Limb (tissue), 2 donors: Measurements from ENCODE around the gene SPDYA.

Source experiments
- DNase-seq, 2 donors: peaks; one replicate each; pipeline ENCODE4 v3.0.0-alpha.2; 2016; ENCODE audit errors: extremely low spot score in 2 of 2

The SPDYA gene

GRCh38 chr2:28824870-28825269 lies 14.2 kb downstream of the SPDYA start:
- no peak for DNase-seq

- DNase-seq: no peak
Measured at GRCh38 chr2:28828382-28828781, 17.7 kb downstream of the SPDYA start.

- no peak for DNase-seq
Measured at GRCh38 chr2:28833740-28834470, 23.3 kb downstream of the SPDYA start.

GRCh38 chr2:28835781-28836180 lies 25.1 kb downstream of the SPDYA start:
- DNase-seq: peak in 1 of 2 donors; percentile 9

- no peak for DNase-seq
Measured at GRCh38 chr2:28838971-28839370, 28.3 kb downstream of the SPDYA start.

GRCh38 chr2:28842042-28842441 lies 31.4 kb downstream of the SPDYA start:
- DNase-seq: no peak

DNA sequence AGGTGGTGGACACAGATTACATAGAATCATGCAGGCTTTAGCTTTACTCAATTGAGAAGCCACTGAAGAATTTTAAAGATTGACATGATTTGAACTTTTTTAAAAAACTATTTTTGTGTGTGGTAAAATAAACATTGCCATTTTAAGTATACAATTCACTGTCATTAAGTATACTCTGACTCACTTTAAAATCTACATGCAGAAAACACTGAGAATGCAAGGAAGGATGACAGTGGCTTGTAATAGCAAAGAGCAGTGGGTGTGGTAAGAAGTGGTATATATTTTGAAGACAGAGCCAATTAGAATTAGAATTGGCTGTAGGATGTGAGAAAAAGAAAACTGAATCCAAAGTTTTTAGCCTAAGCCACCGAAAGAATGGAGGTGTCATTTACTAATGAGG lies 44.6 kb downstream of the SPDYA start:
- no peak for DNase-seq

DNA sequence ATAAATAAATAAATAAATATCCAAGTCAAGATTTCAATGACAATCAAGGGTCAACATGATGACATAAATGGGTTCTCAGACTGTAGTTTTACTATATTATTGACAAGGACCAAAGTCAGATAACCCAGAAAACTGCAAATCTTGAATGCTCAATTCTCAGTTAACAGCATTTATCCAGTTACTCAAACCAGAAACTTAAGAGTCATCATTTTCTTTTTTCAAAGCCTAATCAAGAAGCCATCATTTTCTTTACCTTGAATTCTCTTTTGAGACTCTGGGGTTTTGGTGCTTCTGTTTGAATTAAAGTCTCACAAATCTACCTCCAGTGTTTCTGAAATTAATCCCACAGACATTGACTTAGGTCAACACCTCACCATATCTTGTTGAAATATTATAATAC lies 45.3 kb downstream of the SPDYA start:
- no peak for DNase-seq

- no peak for DNase-seq
Measured at GRCh38 chr2:28868611-28869010, 58.0 kb downstream of the SPDYA start.

DNA sequence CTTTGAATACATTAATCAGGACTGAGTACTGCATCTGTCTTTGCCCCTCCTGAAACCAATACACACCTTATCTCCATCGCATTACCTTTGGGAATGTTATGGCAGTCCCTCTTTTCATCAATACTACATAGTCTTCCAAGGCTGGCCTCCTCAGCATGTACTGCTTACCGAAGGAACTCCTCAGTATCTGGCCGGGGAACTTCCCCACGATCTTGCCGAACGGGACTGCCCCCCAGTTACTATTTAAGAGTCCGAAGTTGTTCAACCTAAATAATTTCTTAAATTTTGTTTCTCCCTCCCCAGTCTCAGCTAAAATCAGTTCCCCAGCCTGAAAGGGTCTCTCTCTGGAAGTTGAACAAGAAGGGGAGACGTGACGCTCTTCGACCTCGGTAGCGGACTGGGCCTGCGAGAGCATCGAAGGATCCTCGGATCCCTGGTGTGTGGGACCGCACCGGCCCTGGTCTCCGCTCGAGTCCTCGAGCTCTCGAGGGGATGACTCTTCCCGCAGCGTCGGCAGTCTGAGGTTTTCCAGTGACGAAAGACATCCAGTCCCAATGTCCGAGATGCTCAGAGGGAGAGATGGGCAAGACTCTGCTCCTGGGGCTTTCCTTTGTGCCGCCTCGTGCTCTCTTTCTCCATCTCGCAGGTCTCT lies 59.0 kb downstream of the SPDYA start:
- no peak for DNase-seq

DNA sequence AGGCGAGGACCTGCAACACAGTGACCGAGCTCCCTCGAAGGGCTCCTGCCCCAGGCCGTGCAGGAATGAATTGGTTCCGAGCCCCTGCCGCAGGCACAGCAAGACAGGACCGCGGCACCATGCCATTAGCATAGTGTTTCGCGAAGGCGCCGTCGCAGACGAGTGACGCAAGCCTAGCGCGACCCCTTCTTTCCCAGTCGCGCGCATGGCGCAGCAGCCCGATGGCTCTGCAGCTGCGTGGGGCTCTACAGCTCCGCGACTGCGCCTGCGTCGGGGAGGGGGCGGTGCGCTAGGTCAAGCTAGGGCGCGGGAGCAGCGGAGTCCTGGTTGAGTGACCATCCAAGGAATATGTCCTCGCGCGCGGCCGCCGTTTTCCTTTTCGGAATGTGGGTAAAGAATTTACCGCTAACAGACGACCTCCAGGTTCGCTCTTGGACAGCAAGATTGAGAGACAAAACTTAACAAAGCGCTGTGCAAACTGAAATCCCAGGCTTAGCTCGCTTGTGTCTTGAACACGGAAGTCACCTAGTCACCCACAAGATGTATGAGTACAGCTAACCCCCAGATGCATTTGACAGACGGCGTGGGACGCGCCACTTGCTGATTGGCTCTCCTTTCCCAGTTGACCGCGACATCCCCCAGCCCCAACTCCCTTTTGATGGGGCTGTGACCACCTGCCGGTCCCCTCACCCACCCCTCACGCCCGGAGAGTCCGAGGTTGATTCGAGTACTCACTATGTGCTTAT lies 59.7 kb downstream of the SPDYA start, which contains the start of gene TRMT61B:
Gene TRMT61B (minus strand): TSS at position 164 of the 746 bp plus-strand sequence. CDS start 32 bp downstream, at position 132.
- DNase-seq: peak; percentile 96 to 98

DNA sequence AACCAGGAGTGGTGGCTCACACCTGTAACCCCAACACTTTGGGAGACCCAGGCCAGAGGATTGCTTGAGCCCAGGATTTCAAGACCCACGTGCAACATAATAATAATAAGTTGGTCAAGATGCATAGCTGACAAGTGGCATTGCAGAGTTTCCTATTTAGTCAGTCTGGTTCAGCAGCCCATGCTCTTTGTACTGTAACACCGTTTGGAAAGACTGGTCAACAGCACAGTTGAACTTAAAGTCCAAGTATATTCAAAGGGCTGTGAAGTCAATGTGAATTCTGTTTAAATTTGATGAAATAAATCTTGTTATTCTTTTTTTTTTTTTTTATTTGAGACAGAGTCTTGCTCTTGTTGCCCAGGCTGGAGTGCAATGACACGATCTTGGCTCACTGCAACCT lies 61.0 kb downstream of the SPDYA start:
- DNase-seq: no peak

DNA sequence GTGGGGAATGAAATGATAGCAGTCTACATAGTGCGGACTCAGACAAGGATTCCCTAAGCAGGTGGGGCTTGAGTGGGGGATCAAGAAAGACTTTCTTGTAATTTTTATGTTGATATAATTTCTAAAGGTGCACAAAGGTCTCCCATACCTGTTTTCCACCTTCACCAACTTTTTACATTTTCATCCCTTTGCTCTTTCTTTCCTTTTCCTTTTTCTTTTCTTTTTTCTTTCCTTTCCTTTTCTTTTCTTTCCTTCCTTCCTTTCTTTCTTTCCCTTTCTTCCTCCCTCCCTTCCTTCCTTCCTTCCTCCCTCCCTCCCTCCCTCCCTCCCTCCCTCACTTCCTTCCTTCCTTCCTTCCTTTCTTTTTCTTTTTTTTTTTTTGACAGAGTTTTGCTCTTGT lies 69.6 kb downstream of the SPDYA start:
- no peak for DNase-seq

DNA sequence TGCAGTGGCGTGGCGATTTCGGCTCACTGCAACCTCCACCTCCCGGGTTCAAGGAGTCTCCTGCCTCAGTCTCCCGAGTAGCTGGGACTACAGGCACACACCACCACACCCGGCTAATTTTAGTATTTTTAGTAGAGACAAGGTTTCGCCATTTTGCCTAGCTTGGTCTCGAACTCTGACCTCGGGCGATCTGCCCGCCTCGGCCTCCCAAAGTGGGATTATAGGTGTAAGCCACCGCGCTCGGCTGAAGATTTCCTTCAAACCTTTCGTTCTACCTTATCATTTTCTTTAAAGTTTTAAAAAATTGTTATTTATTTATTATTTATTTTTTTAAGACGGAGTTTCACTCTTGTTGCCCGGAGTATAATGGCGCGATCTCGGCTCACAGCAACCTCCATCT lies 82.9 kb downstream of the SPDYA start:
- no peak for DNase-seq

DNA sequence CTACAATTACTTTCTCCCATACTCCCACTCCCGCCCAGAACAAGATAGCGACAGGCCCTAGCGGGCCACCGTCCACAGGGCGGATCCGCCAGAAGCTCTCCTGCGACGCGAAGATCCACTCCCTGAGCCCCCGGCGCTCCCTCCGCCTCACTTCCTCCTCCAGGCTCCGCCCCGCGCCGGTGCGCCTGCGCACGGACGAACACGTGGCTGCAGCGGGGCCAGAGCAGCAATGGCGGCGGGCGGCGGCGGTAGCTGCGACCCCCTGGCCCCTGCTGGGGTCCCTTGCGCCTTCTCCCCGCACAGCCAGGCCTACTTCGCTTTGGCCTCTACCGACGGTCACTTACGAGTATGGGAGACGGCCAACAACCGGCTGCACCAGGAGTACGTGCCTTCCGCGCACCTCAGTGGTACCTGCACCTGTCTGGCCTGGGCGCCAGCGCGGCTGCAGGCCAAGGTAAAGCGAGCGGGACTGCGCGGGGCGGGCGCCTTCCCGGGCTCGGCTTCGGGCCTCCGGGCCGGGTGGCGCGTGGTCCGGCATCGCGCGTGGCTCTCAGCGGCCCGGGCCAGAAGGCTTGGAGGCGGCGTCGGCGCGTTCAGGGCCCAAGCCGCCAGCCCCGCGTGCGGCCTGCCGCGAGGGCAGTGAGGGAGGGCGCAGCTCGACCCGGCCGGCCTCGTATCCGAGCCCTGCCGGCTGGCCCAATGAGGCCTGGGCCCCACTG lies 84.0 kb downstream of the SPDYA start, which contains the start of gene WDR43:
Gene WDR43 (plus strand): TSS at position 198 of the 719 bp plus-strand sequence. CDS start 32 bp downstream, at position 230.
- DNase-seq: peak; percentile 98

GRCh38 chr2:28895189-28895893 lies 84.7 kb downstream of the SPDYA start:
- DNase-seq: peak in 1 of 2 donors; percentile 52

- DNase-seq: no peak
Measured at GRCh38 chr2:28896906-28897305, 86.3 kb downstream of the SPDYA start.

DNA sequence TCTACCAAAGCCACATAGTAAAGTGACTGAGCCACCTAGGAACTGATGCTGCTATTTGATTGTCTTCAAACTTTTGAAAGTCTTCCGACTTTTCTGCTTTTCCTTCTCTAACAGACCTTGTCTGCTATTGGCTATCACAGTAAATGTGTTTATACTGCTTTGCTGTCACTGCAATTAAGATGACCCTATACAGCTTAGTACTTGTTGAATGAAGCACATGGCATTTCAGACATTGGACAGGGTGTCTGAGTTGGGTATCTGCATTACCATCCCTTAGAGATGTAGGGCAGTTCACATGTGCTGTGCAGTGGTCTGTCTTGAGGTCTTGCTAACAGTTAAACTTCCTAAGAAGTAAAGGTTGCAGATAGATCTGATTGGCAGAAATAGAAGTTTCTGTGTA lies 87.4 kb downstream of the SPDYA start:
- DNase-seq: no peak
